Liver (tissue), 9 donors: Measurements from ENCODE around the gene SPOP. TPM values are rescaled to one million over a fixed set of nuclear protein-coding genes. Genes with fewer than 3 reads are reported as not detected.

Experiments
- DNase-seq: peaks from one replicate; pipeline ENCODE4 v3.0.0-alpha.2; 2017; ENCODE audit warnings: low spot score
- H3K27ac ChIP-seq, 2 donors: one replicate each; pipeline ENCODE4 v1.7.0; 2013; ENCODE audit warnings: inconsistent platforms in 2 of 2, low read length in 2 of 2, control low read depth in 1 of 2, low read depth in 1 of 2, mild to moderate bottlenecking in 1 of 2
- H3K27me3 ChIP-seq, 4 donors: one replicate each; pipeline versions ENCODE4 v1.6.1 to v1.7.0; 2013; ENCODE audit warnings: low read length in 3 of 4, inconsistent platforms in 1 of 4, mild to moderate bottlenecking in 1 of 4, moderate library complexity in 1 of 4; ENCODE audit not compliant: control insufficient read depth in 4 of 4, insufficient read depth in 4 of 4
- H3K36me3 ChIP-seq, 4 donors: one replicate each; pipeline versions ENCODE4 v1.6.1 to v1.7.0; 2013; ENCODE audit warnings: low read length in 3 of 4, mild to moderate bottlenecking in 3 of 4, low read depth in 1 of 4, moderate library complexity in 1 of 4; ENCODE audit not compliant: control insufficient read depth in 4 of 4, insufficient read depth in 3 of 4
- H3K4me1 ChIP-seq, 4 donors: one replicate each; pipeline versions ENCODE4 v1.6.1 to v1.7.0; 2013; ENCODE audit warnings: low read length in 3 of 4, mild to moderate bottlenecking in 3 of 4, moderate library complexity in 1 of 4; ENCODE audit not compliant: control insufficient read depth in 4 of 4, insufficient read depth in 4 of 4
- H3K4me3 ChIP-seq, 3 donors: one replicate each; pipeline versions ENCODE4 v1.6.1 to v1.7.0; 2013; ENCODE audit warnings: low read length in 3 of 3, control low read depth in 1 of 3, low read depth in 1 of 3, mild to moderate bottlenecking in 1 of 3
- H3K9ac ChIP-seq, 2 donors: one replicate each; pipeline ENCODE4 v1.7.0; 2013; ENCODE audit warnings: low read length in 2 of 2, mild to moderate bottlenecking in 2 of 2, moderate library complexity in 2 of 2, control low read depth in 1 of 2, low read depth in 1 of 2
- H3K9me3 ChIP-seq, 4 donors: one replicate each; pipeline versions ENCODE4 v1.6.1 to v1.7.0; 2013; ENCODE audit warnings: low read length in 3 of 4; ENCODE audit not compliant: control insufficient read depth in 4 of 4
- CTCF ChIP-seq: fragments of 150-350 bp; IDR thresholded peaks from 2 replicates; pipeline ENCODE4 v1.5.1; 2017; ENCODE audit warnings: improper control_type of control experiment, low read depth, low read length; ENCODE audit not compliant: missing input control
- EGR1 ChIP-seq, 2 donors: IDR thresholded peaks; 2 replicates each; pipeline ENCODE4 v1.6.1; 2016 to 2018; ENCODE audit warnings: antibody characterized with exemption in 2 of 2, low read depth in 2 of 2
- FOXA1 ChIP-seq: IDR thresholded peaks from 2 replicates; pipeline ENCODE4 v1.6.1; 2016; ENCODE audit warnings: antibody characterized with exemption
- GABPA ChIP-seq, 2 donors: IDR thresholded peaks in 1 of 2; conservative IDR thresholded peaks in 1 of 2; 2 replicates each; pipeline ENCODE4 v1.6.1; 2016; ENCODE audit warnings: antibody characterized with exemption in 2 of 2, mild to moderate bottlenecking in 1 of 2, moderate library complexity in 1 of 2
- HNF4A ChIP-seq, 2 donors: conservative IDR thresholded peaks; 2 replicates each; pipeline ENCODE4 v1.6.1; 2016; ENCODE audit warnings: antibody characterized with exemption in 2 of 2, mild to moderate bottlenecking in 2 of 2
- HNF4G ChIP-seq: IDR thresholded peaks from 2 replicates; pipeline ENCODE4 v1.6.1; 2016; ENCODE audit warnings: antibody characterized with exemption
- JUND ChIP-seq, 2 donors: IDR thresholded peaks; 2 replicates each; pipeline ENCODE4 v1.6.1; 2016; ENCODE audit warnings: antibody characterized with exemption in 2 of 2
- NR2F2 ChIP-seq: IDR thresholded peaks from 2 replicates; pipeline ENCODE4 v1.6.1; 2016; ENCODE audit warnings: antibody characterized with exemption
- RAD21 ChIP-seq, 2 donors: IDR thresholded peaks; 2 replicates each; pipeline ENCODE4 v1.6.1; 2016; ENCODE audit warnings: antibody characterized with exemption in 2 of 2, mild to moderate bottlenecking in 2 of 2
- RXRA ChIP-seq, 2 donors: IDR thresholded peaks; 2 replicates each; pipeline ENCODE4 v1.6.1; 2017 to 2018; ENCODE audit warnings: antibody characterized with exemption in 2 of 2, mild to moderate bottlenecking in 1 of 2
- SP1 ChIP-seq: IDR thresholded peaks from 2 replicates; pipeline ENCODE4 v1.6.1; 2018; ENCODE audit warnings: antibody characterized with exemption, mild to moderate bottlenecking
- TAF1 ChIP-seq: conservative IDR thresholded peaks from 2 replicates; pipeline ENCODE4 v1.6.1; 2016; ENCODE audit warnings: antibody characterized with exemption, mild to moderate bottlenecking
- ZBTB33 ChIP-seq: IDR thresholded peaks from 2 replicates; pipeline ENCODE4 v1.6.1; 2016; ENCODE audit warnings: antibody characterized with exemption
- WGBS: extraction: QIAGEN DNeasy Blood & Tissue Kit; methylation state at CpG from one replicate; pipeline ENCODE4 v1.1.7; 2013; 5-methylcytosine and 5-hydroxymethylcytosine counted together
- polyA plus RNA-seq, 2 donors: library from polyadenylated mRNA; stranded (reverse) in 1 of 2; unstranded in 1 of 2; fragments of 200-250 nt in 1 of 2; fragments of >200 nt in 1 of 2; fragmentation: Nextera tagmentation in 1 of 2; extraction: Ambion mirVana in 1 of 2; gene quantifications; one replicate each; pipeline versions ENCODE4 v1.2.1 to v1.2.3, GENCODE V29; 2013 to 2015
- total RNA-seq, 2 donors: library from RNA; depleted of rRNA; stranded (reverse); fragments of >200 nt; gene quantifications; one replicate each; pipeline ENCODE4 v1.2.3, GENCODE V29; 2014
- TF ChIP-seq, protein P1 (sequence below): IDR thresholded peaks from 2 replicates; pipeline ENCODE4 v1.6.1; 2016; ENCODE audit warnings: antibody characterized with exemption, mild to moderate bottlenecking
- donor health status: healthy.
- donor health status: healthy.
- donor health status: healthy.
- donor health status: healthy.
- donor health status: healthy.

SPOP gene
- total and polyA plus RNA-seq, 4 donors, result 21.6 to 50.8 (median 42.4) TPM

DNA sequence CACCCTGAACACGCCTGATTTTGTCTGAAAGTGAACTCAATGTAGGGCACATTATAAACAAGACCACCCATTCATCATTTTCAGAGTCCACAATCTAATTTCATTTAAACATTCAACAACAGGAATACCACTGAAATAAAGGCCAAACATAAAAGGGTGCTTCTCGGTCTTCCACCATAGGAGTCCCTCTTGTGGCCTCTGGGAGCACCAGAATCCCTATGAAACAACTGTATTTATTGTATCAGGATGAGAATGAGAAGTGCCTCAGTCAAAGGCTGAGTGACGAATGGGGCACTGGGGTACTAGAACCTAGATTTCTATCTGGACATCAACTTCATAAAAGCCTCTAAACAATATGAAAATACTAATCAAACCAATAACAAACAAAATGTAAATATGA is 61.8 kb downstream of the SPOP start:
- Histone ChIP-seq H3K4me3 (no peak overlapping the region), H3K4me1 (peaks cover 2 to 23% (median 16%) of the 10 kb centered on the region in 4 donors), H3K27me3 (no peaks in the 10 kb centered on the region), H3K27ac (no peak overlapping the region), H3K36me3 (peaks cover 4 to 29% (median 22%) of the 10 kb centered on the region in 4 donors), H3K9me3 (no peaks in the 10 kb centered on the region), H3K9ac (no peak overlapping the region)
- no peak for DNase-seq
- no peak for TF ChIP-seq HNF4A (conservative IDR thresholded peaks at IDR 0.05)
- TF ChIP-seq CTCF, result peak; percentile 13
- TF ChIP-seq FOXA1, result no peak
- no peak for TF ChIP-seq NR2F2
- TF ChIP-seq RAD21 (IDR thresholded peaks at IDR 0.05), result no peak
- TF ChIP-seq EGR1 (IDR thresholded peaks at IDR 0.05; ENCODE audit: low read depth in 2 of 2), result no peak
- 88% methylated on average over 3 of the region's 3 CpGs for WGBS

DNA sequence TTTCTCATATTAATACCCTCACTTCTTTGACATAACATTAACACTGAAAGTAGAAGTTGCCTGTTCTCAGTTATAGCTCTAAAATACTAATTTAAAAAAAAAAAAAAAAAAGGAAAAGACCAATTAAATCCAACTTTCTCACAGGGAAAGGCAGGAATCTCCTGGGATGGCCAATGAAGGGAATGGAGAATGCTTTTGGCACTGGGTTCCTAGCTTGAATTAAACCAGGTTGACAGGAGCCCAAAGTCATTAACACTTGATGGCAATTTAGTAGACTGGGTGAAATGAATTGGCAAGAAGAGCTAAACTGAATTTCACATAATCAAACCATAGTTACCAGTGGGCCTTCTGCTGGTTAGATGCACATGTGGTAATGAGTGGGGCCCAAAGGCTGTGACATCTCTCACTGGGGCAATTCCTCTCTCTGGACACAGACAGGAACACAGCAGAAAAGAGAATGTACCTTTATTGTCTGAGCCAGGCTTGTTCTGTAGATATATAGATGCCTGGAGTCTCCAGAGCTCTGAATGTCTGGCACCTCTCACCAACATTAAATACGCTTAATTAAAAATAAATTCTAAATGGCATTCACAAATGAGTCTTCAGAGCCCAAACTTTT is 64.6 kb downstream of the SPOP start:
- WGBS, result 99% methylated on average over 1 of the region's 1 CpG
- Histone ChIP-seq H3K27me3 (no peaks in the 10 kb centered on the region), H3K36me3 (peaks cover 4 to 20% (median 14%) of the 10 kb centered on the region in 4 donors), H3K4me1 (peaks cover 6 to 29% (median 22%) of the 10 kb centered on the region in 4 donors), H3K9me3 (no peaks in the 10 kb centered on the region), H3K9ac (no peak overlapping the region), H3K27ac (no peak overlapping the region), H3K4me3 (no peak overlapping the region)
- DNase-seq, result no peak
- TF ChIP-seq RXRA (IDR thresholded peaks at IDR 0.05) (no peak), RAD21 (IDR thresholded peaks at IDR 0.05) (no peak), EGR1 (IDR thresholded peaks at IDR 0.05; ENCODE audit: low read depth in 2 of 2) (no peak), HNF4G (no peak), JUND (IDR thresholded peaks at IDR 0.05) (no peak), SP1 (no peak), CTCF (no peak)

DNA sequence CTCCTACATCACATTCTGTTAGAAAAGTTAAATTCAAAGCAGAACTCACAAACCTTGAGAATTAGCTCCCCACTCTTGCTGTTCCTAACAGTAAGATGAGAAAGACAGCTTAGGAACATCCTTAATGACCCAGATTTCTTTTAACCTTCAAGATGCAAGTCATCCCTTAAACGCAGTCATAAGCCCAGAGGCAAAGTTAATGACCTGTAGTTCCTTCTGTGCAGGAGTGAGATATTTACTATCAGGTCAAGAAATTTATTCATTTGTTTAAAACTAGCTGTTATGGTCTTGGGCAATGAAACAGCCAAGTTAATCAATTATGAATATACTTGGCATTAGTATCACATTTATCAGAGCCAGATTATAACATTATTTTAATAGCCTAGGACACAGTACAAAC is 65.2 kb downstream of the SPOP start:
- DNase-seq, result no peak
- Histone ChIP-seq H3K27ac (no peak overlapping the region), H3K27me3 (no peaks in the 10 kb centered on the region), H3K9me3 (no peaks in the 10 kb centered on the region), H3K36me3 (peaks cover 4 to 19% (median 12%) of the 10 kb centered on the region in 4 donors), H3K4me1 (peaks cover 6 to 29% (median 22%) of the 10 kb centered on the region in 4 donors), H3K9ac (no peak overlapping the region), H3K4me3 (no peak overlapping the region)
- 71% methylated on average over 1 of the region's 1 CpG for WGBS
- no peak for TF ChIP-seq HNF4A (conservative IDR thresholded peaks at IDR 0.05)
- no peak for TF ChIP-seq ZBTB33
- TF ChIP-seq, protein P1, sequence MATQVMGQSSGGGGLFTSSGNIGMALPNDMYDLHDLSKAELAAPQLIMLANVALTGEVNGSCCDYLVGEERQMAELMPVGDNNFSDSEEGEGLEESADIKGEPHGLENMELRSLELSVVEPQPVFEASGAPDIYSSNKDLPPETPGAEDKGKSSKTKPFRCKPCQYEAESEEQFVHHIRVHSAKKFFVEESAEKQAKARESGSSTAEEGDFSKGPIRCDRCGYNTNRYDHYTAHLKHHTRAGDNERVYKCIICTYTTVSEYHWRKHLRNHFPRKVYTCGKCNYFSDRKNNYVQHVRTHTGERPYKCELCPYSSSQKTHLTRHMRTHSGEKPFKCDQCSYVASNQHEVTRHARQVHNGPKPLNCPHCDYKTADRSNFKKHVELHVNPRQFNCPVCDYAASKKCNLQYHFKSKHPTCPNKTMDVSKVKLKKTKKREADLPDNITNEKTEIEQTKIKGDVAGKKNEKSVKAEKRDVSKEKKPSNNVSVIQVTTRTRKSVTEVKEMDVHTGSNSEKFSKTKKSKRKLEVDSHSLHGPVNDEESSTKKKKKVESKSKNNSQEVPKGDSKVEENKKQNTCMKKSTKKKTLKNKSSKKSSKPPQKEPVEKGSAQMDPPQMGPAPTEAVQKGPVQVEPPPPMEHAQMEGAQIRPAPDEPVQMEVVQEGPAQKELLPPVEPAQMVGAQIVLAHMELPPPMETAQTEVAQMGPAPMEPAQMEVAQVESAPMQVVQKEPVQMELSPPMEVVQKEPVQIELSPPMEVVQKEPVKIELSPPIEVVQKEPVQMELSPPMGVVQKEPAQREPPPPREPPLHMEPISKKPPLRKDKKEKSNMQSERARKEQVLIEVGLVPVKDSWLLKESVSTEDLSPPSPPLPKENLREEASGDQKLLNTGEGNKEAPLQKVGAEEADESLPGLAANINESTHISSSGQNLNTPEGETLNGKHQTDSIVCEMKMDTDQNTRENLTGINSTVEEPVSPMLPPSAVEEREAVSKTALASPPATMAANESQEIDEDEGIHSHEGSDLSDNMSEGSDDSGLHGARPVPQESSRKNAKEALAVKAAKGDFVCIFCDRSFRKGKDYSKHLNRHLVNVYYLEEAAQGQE, result no peak
- no peak for TF ChIP-seq RAD21 (IDR thresholded peaks at IDR 0.05)
- no peak for TF ChIP-seq GABPA (IDR thresholded peaks at IDR 0.05 in 1 of 2, conservative IDR thresholded peaks at IDR 0.05 in 1 of 2)
- no peak for TF ChIP-seq RXRA (IDR thresholded peaks at IDR 0.05)
- TF ChIP-seq TAF1, result no peak
